K562 (cell line): ENCODE data around the gene KCNMB3. TPM values are rescaled to one million over a fixed set of nuclear protein-coding genes. Genes with fewer than 3 reads are reported as not detected.

ENCODE experiments used
- ATAC-seq: fragments of 200-7000 bp; cut with Tn5 transposase; 3 replicates; pipeline ENCODE4 v1.9.1; 2020; ENCODE audit warnings: moderate library complexity
- BruUV-seq: library from RNA; stranded (reverse); fragments of 400-500 nt; replicated peaks from 2 replicates; lab custom pipeline; 2021; lab: Mats Ljungman, UMichigan
- CTCF ChIA-PET: fragments of 300-600 bp; formaldehyde crosslinking; extraction: SDS; loops from one replicate; lab custom pipeline; 2021; ENCODE audit warnings: low intra/inter-chr PET ratio; lab: Yijun Ruan, JAX
- POLR2A ChIA-PET: fragments of 300-600, 350-650 bp; sonication (Branson Sonifier 250); formaldehyde crosslinking; extraction: SDS; loops from one replicate; lab custom pipeline; 2021; ENCODE audit warnings: antibody characterized with exemption, inconsistent platforms; lab: Yijun Ruan, JAX
- DNase-seq, 4 experiments: peaks; one replicate each; pipeline versions ENCODE4 v3.0.0 to v3.0.0-alpha.2; 2011 to 2018; ENCODE audit warnings: low spot score in 3 of 4, mixed read lengths in 3 of 4; ENCODE audit errors: extremely low read depth in 1 of 4
- FAIRE-seq: peaks from 2 replicates; lab custom pipeline; 2011; peaks lifted over from hg19 to GRCh38; lab: Jason Lieb, UNC
- H2AFZ ChIP-seq: 2 replicates; pipeline ENCODE4 v1.6.0; 2011; ENCODE audit warnings: low read depth, low read length, control low read depth, inconsistent platforms
- H3K27ac ChIP-seq: fragments of 200-600 bp; 3 replicates; pipeline ENCODE4 v1.8.0; 2011; ENCODE audit warnings: low read depth, mild to moderate bottlenecking, control low read depth, inconsistent platforms, low read length, moderate library complexity, mixed read lengths; ENCODE audit errors: extremely low read depth
- H3K27me3 ChIP-seq, 2 experiments: fragments of 300-600 bp in 1 of 2; 2 replicates in 1 of 2; 3 replicates in 1 of 2; pipeline versions ENCODE4 v1.6.0 to v1.8.0; 2011; ENCODE audit warnings: inconsistent platforms in 2 of 2, low read length in 2 of 2, mild to moderate bottlenecking in 1 of 2, mixed read lengths in 1 of 2, moderate library complexity in 1 of 2; ENCODE audit not compliant: control insufficient read depth in 2 of 2, insufficient read depth in 2 of 2
- H3K36me3 ChIP-seq: fragments of 300-600 bp; 3 replicates; pipeline ENCODE4 v1.8.0; 2011; ENCODE audit warnings: mild to moderate bottlenecking, low read length, inconsistent platforms; ENCODE audit not compliant: control insufficient read depth, insufficient read depth
- H3K4me1 ChIP-seq, 2 experiments: fragments of 200-600 bp in 1 of 2; replicated peaks in 1 of 2; 2 replicates in 1 of 2; 3 replicates in 1 of 2; pipeline versions ENCODE4 v1.5.1 to v1.8.0; 2011; ENCODE audit warnings: inconsistent platforms in 2 of 2, low read length in 2 of 2, mild to moderate bottlenecking in 1 of 2, mixed read lengths in 1 of 2, moderate library complexity in 1 of 2; ENCODE audit not compliant: control insufficient read depth in 2 of 2, insufficient read depth in 2 of 2
- H3K4me2 ChIP-seq: 2 replicates; pipeline ENCODE4 v1.6.1; 2011; ENCODE audit warnings: low read length, control low read depth, inconsistent platforms, mixed read lengths; ENCODE audit not compliant: insufficient read depth
- H3K4me3 ChIP-seq: fragments of 200-600 bp; sonication (generic), shearing (Covaris generic); 2 replicates; pipeline ENCODE4 v1.5.1; 2016; ENCODE audit warnings: control low read depth, inconsistent platforms
- H3K79me2 ChIP-seq: fragments of 200-600 bp; 3 replicates; pipeline ENCODE4 v1.8.0; 2011; ENCODE audit warnings: low read length, inconsistent platforms; ENCODE audit not compliant: control insufficient read depth, insufficient read depth
- H3K9ac ChIP-seq, 2 experiments: 2 replicates each; pipeline versions ENCODE4 v1.6.0 to v1.6.1; 2011; ENCODE audit warnings: low read depth in 2 of 2, low read length in 2 of 2, control low read depth in 1 of 2, inconsistent platforms in 1 of 2, mild to moderate bottlenecking in 1 of 2, mixed read lengths in 1 of 2; ENCODE audit not compliant: insufficient read depth in 1 of 2
- H3K9me1 ChIP-seq: one replicate; pipeline ENCODE4 v1.6.0; 2011; ENCODE audit warnings: inconsistent platforms, mild to moderate bottlenecking, low read length, moderate library complexity; ENCODE audit not compliant: control insufficient read depth, insufficient read depth
- H3K9me3 ChIP-seq: replicated peaks from 2 replicates; pipeline ENCODE4 v1.5.1; 2011; ENCODE audit warnings: low read depth, low read length, inconsistent platforms; ENCODE audit not compliant: control insufficient read depth, insufficient read depth
- H4K20me1 ChIP-seq: replicated peaks from 2 replicates; pipeline ENCODE4 v1.6.1; 2011; ENCODE audit warnings: low read length, inconsistent platforms, mixed read lengths; ENCODE audit not compliant: control insufficient read depth, insufficient read depth
- EP400 ChIP-seq: fragments of 450-650 bp; IDR thresholded peaks from 2 replicates; pipeline ENCODE4 v1.6.1; 2017; ENCODE audit warnings: antibody characterized with exemption, mild to moderate bottlenecking, moderate library complexity
- HNRNPH1 ChIP-seq: fragments of 200-400 bp; formaldehyde crosslinking; optimal IDR thresholded peaks from 2 replicates; pipeline ENCODE3; 2017; ENCODE audit warnings: low read depth, mild to moderate bottlenecking, low read length, moderate library complexity
- NELFE ChIP-seq: IDR thresholded peaks from 2 replicates; pipeline ENCODE4 v1.6.1; 2011; ENCODE audit warnings: mild to moderate bottlenecking; ENCODE audit not compliant: insufficient read depth, insufficient read length
- ZEB2 ChIP-seq: fragments of 450-650 bp; IDR thresholded peaks from 2 replicates; pipeline ENCODE4 v1.6.1; 2016
- ZNF77 ChIP-seq: fragments of 250-450 bp; sonication (Bioruptor Pico); IDR thresholded peaks from 2 replicates; pipeline ENCODE4 v1.5.0; 2020
- WGBS: fragments of 100-300 bp; shearing (Covaris generic); methylation state at CpG from one replicate; pipeline ENCODE4 v1.1.6; 2016; ENCODE audit warnings: low coverage, mixed read lengths; ENCODE audit not compliant: insufficient coverage; ENCODE audit errors: missing lambda C conversion rate; 5-methylcytosine and 5-hydroxymethylcytosine counted together
- in situ Hi-C: fragments of 300-500 bp; cut with MboI; formaldehyde crosslinking; loops from 4 replicates; pipeline ENCODE4 v1.15.0; 2018; ENCODE audit warnings: inconsistent platforms, mixed read lengths
- intact Hi-C: fragments of 100-400 bp; cut with micrococcal nuclease; formaldehyde crosslinking; loops from 2 replicates; pipeline ENCODE4 v1.14.2; 2022
- polyA plus RNA-seq, 8 experiments: library from polyadenylated mRNA; depleted of rRNA in 4 of 8; stranded (reverse) in 5 of 8; unstranded in 3 of 8; fragments of >200 nt; fragmentation: Nextera tagmentation in 2 of 8; fragmentation: Illumina TruSeq in 1 of 8; extraction: Ambion mirVana in 2 of 8; extraction: Trizol in 1 of 8; gene quantifications; 2 replicates each; pipeline versions ENCODE4 v1.2.1 to v1.2.3, GENCODE V29; 2011 to 2014; ENCODE audit warnings: inconsistent platforms in 1 of 8, missing spikeins in 1 of 8
- total RNA-seq, 7 experiments: library from RNA; depleted of rRNA in 6 of 7; stranded (reverse); fragments of >200 nt in 6 of 7; fragmentation: Illumina TruSeq in 2 of 7; extraction: Trizol in 2 of 7; gene quantifications; 2 replicates each; pipeline versions ENCODE4 v1.2.1 to v1.2.3, GENCODE V29; 2011 to 2021; ENCODE audit warnings: low replicate concordance in 1 of 7
- TF ChIP-seq, protein P1 (sequence below): IDR thresholded peaks from 3 replicates; pipeline ENCODE4 v1.6.1; 2011; ENCODE audit warnings: borderline replicate concordance, mild to moderate bottlenecking, moderate library complexity; ENCODE audit not compliant: insufficient read length; ENCODE audit errors: extremely low read depth
- TF ChIP-seq, protein P2 (sequence below): fragments of 450-650 bp; formaldehyde crosslinking; IDR thresholded peaks from 2 replicates; pipeline ENCODE4 v1.4.0; 2022; ENCODE audit warnings: missing genetic modification characterization

The KCNMB3 gene
- total and polyA plus RNA-seq, 9 of the 15 experiments (the other 6 are each of a cell fraction or from before 2014, with no cell fraction given) = 7.0 to 21.1 (median 14.3) TPM

DNA sequence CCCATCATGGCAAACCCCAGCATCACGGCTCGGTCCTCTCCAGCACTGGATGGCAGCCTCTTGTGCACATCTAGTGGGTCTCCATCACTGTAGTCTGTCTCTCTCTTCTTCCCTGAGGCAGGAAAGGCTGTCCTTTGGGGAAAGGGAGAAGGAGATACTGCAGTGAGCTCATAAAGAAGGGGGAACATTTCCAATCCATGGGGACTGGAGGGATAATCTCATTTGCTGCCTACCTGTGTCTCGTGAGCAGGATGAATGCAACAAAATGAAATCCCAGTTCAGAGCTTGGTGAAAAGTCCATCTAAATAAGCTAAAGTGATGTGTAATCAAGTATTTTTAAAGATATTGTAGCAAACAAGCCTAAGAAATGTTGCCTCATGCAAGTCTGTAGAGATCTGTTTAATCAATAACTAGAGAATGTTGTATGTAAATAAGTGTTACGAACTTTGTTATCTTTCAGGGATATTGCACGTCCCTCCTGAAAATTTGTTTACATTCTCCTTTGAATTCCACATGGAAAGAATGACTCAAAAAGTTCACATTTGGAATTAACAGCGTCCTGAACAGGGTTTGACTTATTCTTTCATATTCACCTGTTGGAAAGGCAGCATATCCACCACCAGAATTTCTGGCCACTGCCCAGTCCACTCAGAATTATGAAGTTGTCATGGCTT is at the start of gene KCNMB3 (continued):
- TF ChIP-seq, protein P1, sequence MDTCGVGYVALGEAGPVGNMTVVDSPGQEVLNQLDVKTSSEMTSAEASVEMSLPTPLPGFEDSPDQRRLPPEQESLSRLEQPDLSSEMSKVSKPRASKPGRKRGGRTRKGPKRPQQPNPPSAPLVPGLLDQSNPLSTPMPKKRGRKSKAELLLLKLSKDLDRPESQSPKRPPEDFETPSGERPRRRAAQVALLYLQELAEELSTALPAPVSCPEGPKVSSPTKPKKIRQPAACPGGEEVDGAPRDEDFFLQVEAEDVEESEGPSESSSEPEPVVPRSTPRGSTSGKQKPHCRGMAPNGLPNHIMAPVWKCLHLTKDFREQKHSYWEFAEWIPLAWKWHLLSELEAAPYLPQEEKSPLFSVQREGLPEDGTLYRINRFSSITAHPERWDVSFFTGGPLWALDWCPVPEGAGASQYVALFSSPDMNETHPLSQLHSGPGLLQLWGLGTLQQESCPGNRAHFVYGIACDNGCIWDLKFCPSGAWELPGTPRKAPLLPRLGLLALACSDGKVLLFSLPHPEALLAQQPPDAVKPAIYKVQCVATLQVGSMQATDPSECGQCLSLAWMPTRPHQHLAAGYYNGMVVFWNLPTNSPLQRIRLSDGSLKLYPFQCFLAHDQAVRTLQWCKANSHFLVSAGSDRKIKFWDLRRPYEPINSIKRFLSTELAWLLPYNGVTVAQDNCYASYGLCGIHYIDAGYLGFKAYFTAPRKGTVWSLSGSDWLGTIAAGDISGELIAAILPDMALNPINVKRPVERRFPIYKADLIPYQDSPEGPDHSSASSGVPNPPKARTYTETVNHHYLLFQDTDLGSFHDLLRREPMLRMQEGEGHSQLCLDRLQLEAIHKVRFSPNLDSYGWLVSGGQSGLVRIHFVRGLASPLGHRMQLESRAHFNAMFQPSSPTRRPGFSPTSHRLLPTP = no peak
- TF ChIP-seq NELFE (no peak), HNRNPH1 (no peak), ZEB2 (no peak)

DNA sequence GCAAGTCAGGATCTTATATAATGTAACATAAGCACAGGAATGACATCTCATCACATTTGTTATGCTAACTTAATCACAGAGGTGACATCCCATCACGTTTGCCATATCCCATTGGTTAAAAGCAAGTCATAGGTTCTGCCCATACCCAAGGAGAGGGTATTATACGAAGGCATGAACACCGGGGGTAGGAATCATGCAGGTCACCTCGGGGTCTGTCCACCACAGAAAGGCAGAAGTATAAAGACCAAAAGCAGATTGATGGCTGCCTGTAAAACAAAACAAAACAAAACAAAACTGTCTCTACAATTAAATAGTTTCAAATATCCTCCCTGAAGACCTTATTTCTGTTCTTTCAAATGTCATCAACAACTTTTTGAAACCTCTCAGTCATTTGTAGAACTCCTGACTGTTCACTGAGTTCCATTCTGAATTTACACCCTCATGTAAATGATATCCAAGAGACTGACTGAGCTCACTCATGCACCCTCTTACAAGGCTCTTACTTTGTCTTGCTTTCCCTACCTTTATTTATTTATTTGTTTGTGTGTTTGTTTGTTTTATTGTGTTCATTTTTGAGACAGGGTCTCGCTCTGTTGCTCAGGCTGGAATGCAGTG is 49.2 kb upstream of the KCNMB3 start:
- Histone ChIP-seq H4K20me1 (no peaks in the 10 kb centered on the region), H3K27ac (peak overlapping the region; percentile 16; the same call in 2 of the 3 replicates), H3K4me1 (peaks cover 9 to 16% of the 10 kb centered on the region in 2 experiments; a peak in 3 of 5 replicates), H3K36me3 (no peaks in the 10 kb centered on the region; the same call in 1 of the 3 replicates), H3K4me2 (no peak overlapping the region), H3K9me3 (peaks cover 11% of the 10 kb centered on the region; the same call in 1 of the 2 replicates), H3K9ac (peak overlapping the region; percentile 19 to 57; a peak in 2 of 4 replicates), H3K79me2 (no peaks in the 10 kb centered on the region), H2AFZ (peak overlapping the region; percentile 68), H3K9me1 (no peaks in the 10 kb centered on the region), H3K4me3 (no peak overlapping the region), H3K27me3 (no peaks in the 10 kb centered on the region)
- TF ChIP-seq ZNF77 (no peak), EP400 (0 out of 2 replicates have a peak, but pooled peaks have one; percentile 6)
- TF ChIP-seq, protein P2, sequence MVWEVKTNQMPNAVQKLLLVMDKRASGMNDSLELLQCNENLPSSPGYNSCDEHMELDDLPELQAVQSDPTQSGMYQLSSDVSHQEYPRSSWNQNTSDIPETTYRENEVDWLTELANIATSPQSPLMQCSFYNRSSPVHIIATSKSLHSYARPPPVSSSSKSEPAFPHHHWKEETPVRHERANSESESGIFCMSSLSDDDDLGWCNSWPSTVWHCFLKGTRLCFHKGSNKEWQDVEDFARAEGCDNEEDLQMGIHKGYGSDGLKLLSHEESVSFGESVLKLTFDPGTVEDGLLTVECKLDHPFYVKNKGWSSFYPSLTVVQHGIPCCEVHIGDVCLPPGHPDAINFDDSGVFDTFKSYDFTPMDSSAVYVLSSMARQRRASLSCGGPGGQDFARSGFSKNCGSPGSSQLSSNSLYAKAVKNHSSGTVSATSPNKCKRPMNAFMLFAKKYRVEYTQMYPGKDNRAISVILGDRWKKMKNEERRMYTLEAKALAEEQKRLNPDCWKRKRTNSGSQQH (CRISPR knock-in tag) = 0 out of 2 replicates have a peak, but pooled peaks have one; percentile 19
- peak in 1 of 4 experiments; percentile 8 for DNase-seq
- WGBS = 65% methylated on average over 5 of the region's 5 CpGs
- in situ Hi-C loops = loop anchor here (25.0 kb wide), 1 partner anchor 838 kb away; no protein-coding TSS in a partner anchor
- CTCF ChIA-PET = no interaction called here
- POLR2A ChIA-PET = interaction anchor here (1.0 kb wide), 1 partner anchor 12 kb away, joined by 3 read pairs; no protein-coding TSS in a partner anchor
- no TSS peak for BruUV-seq
- intact Hi-C loops = loop anchor here (2.0 to 5.0 kb wide), 2 partner anchors 39 to 153 kb away; partner anchors contain the start of gene PIK3CA
- ATAC-seq = no peak
- no peak for FAIRE-seq
